ENCODE data around the gene BAG5.
A peak's percentile ranks its signal among the peaks of the same experiment; 100 is the strongest.

BAG5 gene

DNA sequence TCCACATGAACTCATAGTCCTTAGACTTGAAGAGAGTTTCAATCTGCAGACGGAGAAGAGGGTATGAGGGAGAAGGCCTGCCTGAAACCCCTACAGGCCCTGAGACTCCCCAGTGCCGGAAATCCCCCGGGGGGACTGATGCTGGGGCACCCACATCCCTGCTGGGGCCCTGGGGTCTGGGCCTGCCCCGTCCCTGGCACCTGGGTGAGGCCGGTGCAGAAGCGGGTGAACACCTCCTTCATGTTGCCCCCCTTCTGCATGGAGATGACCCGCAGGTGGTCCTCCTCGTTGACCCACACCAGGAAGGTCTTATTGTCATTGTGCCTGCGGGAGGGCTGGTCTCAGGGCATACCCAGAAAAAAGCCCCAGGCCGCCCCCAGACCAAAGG is 42.2 kb downstream of the BAG5 start:
- peak overlapping the region; percentile 44 for H3K4me3 ChIP-seq (ENCODE audit: low read depth, low read length)

DNA sequence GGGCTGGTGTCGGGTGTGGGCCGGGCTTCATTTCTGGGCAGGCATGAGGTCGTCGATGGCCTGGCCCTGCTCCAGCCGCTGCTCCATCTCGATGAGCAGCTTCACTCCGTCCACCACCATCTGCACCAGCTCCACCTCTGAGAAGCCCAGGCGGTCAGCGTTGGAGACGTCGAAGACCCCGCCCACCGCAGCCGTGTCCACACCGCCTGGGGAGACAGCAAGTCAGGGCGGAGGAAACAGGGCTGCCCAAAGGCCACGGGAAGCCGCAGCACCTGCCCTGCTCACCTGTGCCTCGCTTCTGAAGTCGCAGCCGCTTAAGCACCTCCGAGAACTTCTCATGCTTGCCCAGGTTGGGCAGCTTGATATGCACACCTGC is 42.6 kb downstream of the BAG5 start:
- TF ChIP-seq, protein P1, sequence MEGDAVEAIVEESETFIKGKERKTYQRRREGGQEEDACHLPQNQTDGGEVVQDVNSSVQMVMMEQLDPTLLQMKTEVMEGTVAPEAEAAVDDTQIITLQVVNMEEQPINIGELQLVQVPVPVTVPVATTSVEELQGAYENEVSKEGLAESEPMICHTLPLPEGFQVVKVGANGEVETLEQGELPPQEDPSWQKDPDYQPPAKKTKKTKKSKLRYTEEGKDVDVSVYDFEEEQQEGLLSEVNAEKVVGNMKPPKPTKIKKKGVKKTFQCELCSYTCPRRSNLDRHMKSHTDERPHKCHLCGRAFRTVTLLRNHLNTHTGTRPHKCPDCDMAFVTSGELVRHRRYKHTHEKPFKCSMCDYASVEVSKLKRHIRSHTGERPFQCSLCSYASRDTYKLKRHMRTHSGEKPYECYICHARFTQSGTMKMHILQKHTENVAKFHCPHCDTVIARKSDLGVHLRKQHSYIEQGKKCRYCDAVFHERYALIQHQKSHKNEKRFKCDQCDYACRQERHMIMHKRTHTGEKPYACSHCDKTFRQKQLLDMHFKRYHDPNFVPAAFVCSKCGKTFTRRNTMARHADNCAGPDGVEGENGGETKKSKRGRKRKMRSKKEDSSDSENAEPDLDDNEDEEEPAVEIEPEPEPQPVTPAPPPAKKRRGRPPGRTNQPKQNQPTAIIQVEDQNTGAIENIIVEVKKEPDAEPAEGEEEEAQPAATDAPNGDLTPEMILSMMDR (IDR thresholded peaks at IDR 0.05; ENCODE audit: borderline replicate concordance, insufficient read depth, low read depth, low read length) = no peak
- H3K4me3 ChIP-seq (ENCODE audit: low read depth, low read length) = no peak overlapping the region

More for the DNA sequence above, 42.2 kb downstream of the BAG5 start:
- TF ChIP-seq, protein P1 (IDR thresholded peaks at IDR 0.05; ENCODE audit: borderline replicate concordance, insufficient read depth, low read depth, low read length) = no peak

DNA sequence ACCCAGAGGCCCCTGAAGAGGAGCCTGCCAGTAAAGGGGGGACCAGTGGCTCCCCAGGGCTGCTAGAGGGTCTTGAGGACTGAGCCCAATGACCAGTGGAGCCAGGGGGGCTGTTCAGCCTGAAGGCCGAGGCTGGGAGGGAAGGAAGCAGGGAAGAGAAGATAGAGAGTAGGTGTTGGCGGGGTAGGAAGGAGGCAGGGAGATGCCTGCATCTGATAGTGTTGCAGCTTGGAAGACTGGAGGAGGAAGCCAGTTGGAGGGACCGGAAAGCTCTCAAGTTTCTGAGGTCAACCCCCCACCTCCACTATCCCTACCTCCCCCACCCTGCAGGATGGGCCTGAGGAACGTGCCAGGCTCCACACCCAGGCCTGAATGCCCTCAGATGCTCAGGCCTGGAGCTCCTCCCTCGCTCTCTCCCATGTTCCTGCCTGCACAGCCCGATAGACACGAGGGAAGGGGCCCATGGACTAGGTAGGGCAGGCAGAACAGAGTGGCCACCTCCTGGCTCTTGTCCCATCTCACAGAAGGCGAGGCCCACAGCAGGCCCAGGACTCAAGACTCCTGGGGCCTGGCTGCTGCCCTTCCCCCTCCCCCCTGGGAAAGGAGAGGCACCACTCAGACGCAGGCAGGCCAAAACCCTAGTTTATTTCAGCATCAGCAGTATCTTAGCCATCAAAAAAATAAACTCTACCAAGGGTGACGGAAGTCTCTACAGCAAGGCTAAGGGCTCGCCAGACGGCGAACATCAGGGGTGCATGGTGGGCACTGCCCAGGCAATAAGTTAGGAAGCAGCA is 43.2 kb downstream of the BAG5 start:
- TF ChIP-seq, protein P1 (IDR thresholded peaks at IDR 0.05; ENCODE audit: borderline replicate concordance, insufficient read depth, low read depth, low read length) = no peak

DNA sequence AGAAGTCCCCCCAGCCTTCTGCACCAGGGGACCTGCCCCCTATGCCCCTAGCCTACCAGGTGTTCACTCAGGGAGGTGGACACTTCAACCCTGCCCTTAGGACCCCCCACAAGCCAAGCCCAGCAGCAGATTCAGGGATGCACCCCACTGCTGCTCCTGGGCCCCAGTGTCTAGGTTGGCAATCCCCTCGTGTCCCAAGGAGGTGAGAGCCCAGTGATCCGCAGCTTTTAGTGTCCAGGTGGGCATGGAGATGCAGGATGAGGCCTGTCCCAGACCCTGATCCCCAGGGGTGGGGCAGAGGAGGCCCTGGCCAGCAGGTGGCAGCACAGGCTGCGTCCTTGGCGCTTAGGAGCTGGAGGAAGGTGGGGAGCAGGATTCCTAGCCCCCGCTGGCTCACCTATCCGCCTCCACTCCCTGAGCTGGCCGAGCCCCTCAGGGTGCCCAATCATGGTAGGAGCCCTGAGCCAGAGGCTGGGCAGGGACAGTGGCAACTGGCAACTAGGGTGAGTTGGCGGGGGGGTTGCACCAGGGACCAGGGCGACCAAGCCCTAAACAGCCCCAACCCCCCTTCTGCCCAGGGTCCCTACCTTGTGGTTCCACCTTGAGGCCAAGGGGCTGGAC is 43.9 kb downstream of the BAG5 start:
- TF ChIP-seq, protein P1 (IDR thresholded peaks at IDR 0.05; ENCODE audit: borderline replicate concordance, insufficient read depth, low read depth, low read length) = peak; percentile 97
- no peak overlapping the region for H3K4me3 ChIP-seq (ENCODE audit: low read depth, low read length)

More for the DNA sequence above, 43.2 kb downstream of the BAG5 start:
- H3K4me3 ChIP-seq (ENCODE audit: low read depth, low read length) = no peak overlapping the region

DNA sequence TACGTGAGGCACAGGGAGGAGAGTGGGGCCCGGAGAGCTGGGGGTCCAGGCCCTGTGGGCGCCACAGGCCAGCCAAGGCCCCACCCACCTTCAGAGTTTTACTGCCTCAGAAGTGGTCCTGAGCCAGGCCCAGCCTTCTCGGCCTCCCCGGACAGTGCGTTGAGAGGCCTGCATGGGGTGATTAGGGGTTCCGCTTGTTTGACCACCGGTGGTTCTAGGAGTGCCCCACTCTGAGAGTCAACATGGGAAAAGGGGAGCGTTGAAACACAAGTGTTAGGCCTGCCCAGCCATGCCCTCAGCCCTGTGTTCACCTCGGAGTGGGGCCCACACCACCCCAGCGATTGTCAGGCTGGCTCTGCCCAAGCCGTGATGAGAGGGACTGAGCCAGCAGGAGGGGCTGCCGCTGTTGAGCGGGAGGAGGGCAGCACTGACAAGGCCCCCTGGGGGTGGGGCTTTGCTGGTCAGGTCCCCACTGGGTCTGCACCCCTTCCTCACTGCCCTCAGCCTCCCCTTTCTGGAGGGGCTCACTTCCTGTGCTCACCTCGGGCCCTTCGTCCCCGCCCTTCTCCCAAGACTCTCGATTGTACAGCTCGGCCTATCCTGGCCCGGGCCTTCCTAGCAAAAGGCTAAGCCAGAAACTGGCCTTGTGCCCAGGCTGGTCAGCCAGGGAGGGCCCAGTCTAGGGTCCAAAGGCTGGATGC is 44.6 kb downstream of the BAG5 start:
- TF ChIP-seq, protein P1 (IDR thresholded peaks at IDR 0.05; ENCODE audit: borderline replicate concordance, insufficient read depth, low read depth, low read length) = no peak
- no peak overlapping the region for H3K4me3 ChIP-seq (ENCODE audit: low read depth, low read length)

DNA sequence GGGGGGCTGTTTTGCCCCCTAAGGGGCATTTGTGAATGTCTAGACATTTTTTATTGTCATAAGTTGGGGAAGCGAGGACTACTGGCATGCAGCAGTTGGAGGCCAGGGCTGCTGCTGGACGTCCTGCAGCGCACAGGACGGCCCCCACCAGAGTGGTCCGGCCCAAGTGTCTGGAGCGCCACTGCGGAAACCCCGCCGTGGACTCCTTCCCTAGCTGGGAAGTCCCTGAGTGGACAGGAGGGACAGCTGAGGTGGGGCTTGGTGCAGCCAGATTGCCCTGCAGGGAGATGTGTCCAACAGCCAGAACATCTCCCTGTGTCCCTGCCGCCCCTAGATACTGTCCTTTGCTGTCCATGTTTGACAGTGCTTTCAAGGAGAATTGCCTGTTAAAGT is 45.3 kb downstream of the BAG5 start:
- TF ChIP-seq, protein P1 (IDR thresholded peaks at IDR 0.05; ENCODE audit: borderline replicate concordance, insufficient read depth, low read depth, low read length) = no peak
- no peak overlapping the region for H3K4me3 ChIP-seq (ENCODE audit: low read depth, low read length)
